ENCODE data around the gene KCNJ1. TPM values are rescaled to one million over a fixed set of nuclear protein-coding genes. Genes with fewer than 3 reads are reported as not detected.

Gene KCNJ1
- total RNA-seq, 4 donors from 2014 or later: 0.11 to 0.81 TPM; not detected in 2

- DNase-seq: no peak
- Histone ChIP-seq H3K4me1 (no peaks in the 10 kb centered on the region), H3K27ac (no peak overlapping the region), H3K4me3 (replicated peaks in 1 of 3) (no peak overlapping the region), H3K27me3 (no peaks in the 10 kb centered on the region), H3K36me3 (no peaks in the 10 kb centered on the region), H3K9me3 (no peaks in the 10 kb centered on the region)
- TF ChIP-seq CTCF (IDR thresholded peaks at IDR 0.05) (no peak), POLR2A (IDR thresholded peaks at IDR 0.05) (no peak)
- intact Hi-C loops (cut with DNase I): no loop called here
These were observed 59.2 kb downstream of the KCNJ1 start for GRCh38 chr11:128807909-128808308.

- no peak overlapping the region for H3K4me3 ChIP-seq (replicated peaks in 1 of 3)
- DNase-seq: no peak
- no peaks in the 10 kb centered on the region for H3K9me3 ChIP-seq
- H3K27me3 ChIP-seq: no peaks in the 10 kb centered on the region
- no peaks in the 10 kb centered on the region for H3K36me3 ChIP-seq
- intact Hi-C loops (cut with DNase I): no loop called here
- H3K4me1 ChIP-seq: no peaks in the 10 kb centered on the region
- no peak overlapping the region for H3K27ac ChIP-seq
- WGBS, 2 donors: 86 to 95% methylated on average over 8 of the region's 8 CpGs
- TF ChIP-seq POLR2A (IDR thresholded peaks at IDR 0.05): no peak
These were observed 60.4 kb downstream of the KCNJ1 start for GRCh38 chr11:128806506-128807261.

- Histone ChIP-seq H3K9me3 (no peaks in the 10 kb centered on the region), H3K4me3 (replicated peaks in 1 of 3) (no peak overlapping the region), H3K27ac (no peak overlapping the region), H3K4me1 (no peaks in the 10 kb centered on the region), H3K36me3 (no peaks in the 10 kb centered on the region), H3K27me3 (no peaks in the 10 kb centered on the region)
- intact Hi-C loops (cut with DNase I): no loop called here
- DNase-seq: no peak
- no peak for TF ChIP-seq CTCF (IDR thresholded peaks at IDR 0.05)
- no peak for TF ChIP-seq POLR2A (IDR thresholded peaks at IDR 0.05)
- WGBS, 2 donors: 85 to 86% methylated on average over 5 of the region's 5 CpGs
These were observed 62.6 kb downstream of the KCNJ1 start for GRCh38 chr11:128804481-128804880.

- no peaks in the 10 kb centered on the region for H3K4me1 ChIP-seq
- DNase-seq: no peak
- H3K27ac ChIP-seq: no peak overlapping the region
- intact Hi-C loops (cut with DNase I): no loop called here
- 67 to 74% methylated on average over 6 of the region's 6 CpGs for WGBS, 2 donors
- no peak overlapping the region for H3K4me3 ChIP-seq (replicated peaks in 1 of 3)
- no peaks in the 10 kb centered on the region for H3K36me3 ChIP-seq
- TF ChIP-seq POLR2A (IDR thresholded peaks at IDR 0.05): no peak
- no peak for TF ChIP-seq CTCF (IDR thresholded peaks at IDR 0.05)
- no peaks in the 10 kb centered on the region for H3K27me3 ChIP-seq
- H3K9me3 ChIP-seq: no peaks in the 10 kb centered on the region
These were observed 63.4 kb downstream of the KCNJ1 start for GRCh38 chr11:128803449-128804245.

GRCh38 chr11:128803011-128803410 lies 64.1 kb downstream of the KCNJ1 start:
- intact Hi-C loops (cut with DNase I): no loop called here
- Histone ChIP-seq H3K4me3 (replicated peaks in 1 of 3) (no peak overlapping the region), H3K27ac (no peak overlapping the region), H3K27me3 (no peaks in the 10 kb centered on the region), H3K9me3 (no peaks in the 10 kb centered on the region), H3K36me3 (no peaks in the 10 kb centered on the region), H3K4me1 (no peaks in the 10 kb centered on the region)
- WGBS, 2 donors: 93 to 94% methylated on average over 4 of the region's 4 CpGs
- DNase-seq: no peak
- TF ChIP-seq CTCF (IDR thresholded peaks at IDR 0.05) (no peak), POLR2A (IDR thresholded peaks at IDR 0.05) (no peak)
